Peyer's patch (tissue), 4 donors: ENCODE results near the gene PI4KA.
"Not testable (repeated sequence)": the region's sequence is repeated elsewhere in the genome, so short reads cannot be mapped to it uniquely, and the experiment has no call there.

ENCODE experiments used
- POLR2A ChIP-seq, 2 donors: fragments of 450-650 bp; IDR thresholded peaks; one replicate each; pipeline ENCODE4 v1.5.1; 2017; ENCODE audit warnings: antibody characterized with exemption in 2 of 2, mild to moderate bottlenecking in 2 of 2, moderate library complexity in 2 of 2
- TF ChIP-seq, protein P1 (sequence below), 6 experiments: fragments of 450-650 bp in 4 of 6; fragments of 200-600 bp in 2 of 6; sonication (generic) in 1 of 6; IDR thresholded peaks; one replicate each; pipeline ENCODE4 v1.5.1; 2017 to 2019; ENCODE audit warnings: antibody characterized with exemption in 6 of 6, mild to moderate bottlenecking in 3 of 6, moderate library complexity in 1 of 6

- TF ChIP-seq POLR2A (IDR thresholded peaks at IDR 0.05): not testable (repeated sequence)
- TF ChIP-seq, protein P1, sequence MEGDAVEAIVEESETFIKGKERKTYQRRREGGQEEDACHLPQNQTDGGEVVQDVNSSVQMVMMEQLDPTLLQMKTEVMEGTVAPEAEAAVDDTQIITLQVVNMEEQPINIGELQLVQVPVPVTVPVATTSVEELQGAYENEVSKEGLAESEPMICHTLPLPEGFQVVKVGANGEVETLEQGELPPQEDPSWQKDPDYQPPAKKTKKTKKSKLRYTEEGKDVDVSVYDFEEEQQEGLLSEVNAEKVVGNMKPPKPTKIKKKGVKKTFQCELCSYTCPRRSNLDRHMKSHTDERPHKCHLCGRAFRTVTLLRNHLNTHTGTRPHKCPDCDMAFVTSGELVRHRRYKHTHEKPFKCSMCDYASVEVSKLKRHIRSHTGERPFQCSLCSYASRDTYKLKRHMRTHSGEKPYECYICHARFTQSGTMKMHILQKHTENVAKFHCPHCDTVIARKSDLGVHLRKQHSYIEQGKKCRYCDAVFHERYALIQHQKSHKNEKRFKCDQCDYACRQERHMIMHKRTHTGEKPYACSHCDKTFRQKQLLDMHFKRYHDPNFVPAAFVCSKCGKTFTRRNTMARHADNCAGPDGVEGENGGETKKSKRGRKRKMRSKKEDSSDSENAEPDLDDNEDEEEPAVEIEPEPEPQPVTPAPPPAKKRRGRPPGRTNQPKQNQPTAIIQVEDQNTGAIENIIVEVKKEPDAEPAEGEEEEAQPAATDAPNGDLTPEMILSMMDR (IDR thresholded peaks at IDR 0.05): not testable (repeated sequence)
Observed at GRCh38 chr22:20678792-20679435, 179.7 kb downstream of the PI4KA start.
